HG03045 (cell line): Measurements from ENCODE around the gene NDUFB5.

Experiments used
- ATAC-seq: cut with Tn5 transposase; IDR thresholded peaks from one replicate; pipeline ENCODE4 v1.9.1; 2021; ENCODE audit warnings: mild to moderate bottlenecking, moderate library complexity; ENCODE audit not compliant: unreplicated experiment

NDUFB5 gene

GRCh38 chr3:179676081-179676480, 71.5 kb downstream of the NDUFB5 start:
- no peak for ATAC-seq
